Neutrophil (primary cell): ENCODE measurements around the gene ZNF324.
A peak's percentile ranks its signal among the peaks of the same experiment; 100 is the strongest.

ENCODE experiments used
- H3K27ac ChIP-seq: fragments of 200-600 bp; sonication (generic); 2 replicates; pipeline ENCODE4 v1.5.1; 2016; ENCODE audit warnings: mild to moderate bottlenecking, moderate library complexity
- H3K27me3 ChIP-seq: fragments of 200-600 bp; sonication (generic); 2 replicates; pipeline ENCODE4 v1.6.0; 2016; ENCODE audit warnings: mild to moderate bottlenecking
- H3K36me3 ChIP-seq: fragments of 200-600 bp; sonication (generic); 2 replicates; pipeline ENCODE4 v1.5.1; 2017
- H3K4me1 ChIP-seq, 2 experiments: fragments of 200-600 bp in 1 of 2; sonication (generic) in 1 of 2; 1 replicate in 1 of 2; 2 replicates in 1 of 2; pipeline versions ENCODE4 v1.5.1 to v1.6.1; 2013 to 2016; ENCODE audit warnings: low read depth in 1 of 2, low read length in 1 of 2, mild to moderate bottlenecking in 1 of 2, moderate library complexity in 1 of 2; ENCODE audit not compliant: control insufficient read depth in 1 of 2, insufficient read depth in 1 of 2
- H3K4me3 ChIP-seq, 2 experiments: fragments of 200-600 bp in 1 of 2; sonication (generic) in 1 of 2; 1 replicate in 1 of 2; 2 replicates in 1 of 2; pipeline ENCODE4 v1.5.1; 2013 to 2016; ENCODE audit warnings: low read depth in 1 of 2, low read length in 1 of 2, mild to moderate bottlenecking in 1 of 2, moderate library complexity in 1 of 2
- H3K9me3 ChIP-seq: fragments of 200-600 bp; sonication (generic); 2 replicates; pipeline ENCODE4 v1.5.1; 2016
- TF ChIP-seq, protein P1 (sequence below): fragments of 200-600 bp; sonication (generic); IDR thresholded peaks from 2 replicates; pipeline ENCODE4 v1.5.1; 2016; ENCODE audit warnings: antibody characterized with exemption

Gene ZNF324

DNA sequence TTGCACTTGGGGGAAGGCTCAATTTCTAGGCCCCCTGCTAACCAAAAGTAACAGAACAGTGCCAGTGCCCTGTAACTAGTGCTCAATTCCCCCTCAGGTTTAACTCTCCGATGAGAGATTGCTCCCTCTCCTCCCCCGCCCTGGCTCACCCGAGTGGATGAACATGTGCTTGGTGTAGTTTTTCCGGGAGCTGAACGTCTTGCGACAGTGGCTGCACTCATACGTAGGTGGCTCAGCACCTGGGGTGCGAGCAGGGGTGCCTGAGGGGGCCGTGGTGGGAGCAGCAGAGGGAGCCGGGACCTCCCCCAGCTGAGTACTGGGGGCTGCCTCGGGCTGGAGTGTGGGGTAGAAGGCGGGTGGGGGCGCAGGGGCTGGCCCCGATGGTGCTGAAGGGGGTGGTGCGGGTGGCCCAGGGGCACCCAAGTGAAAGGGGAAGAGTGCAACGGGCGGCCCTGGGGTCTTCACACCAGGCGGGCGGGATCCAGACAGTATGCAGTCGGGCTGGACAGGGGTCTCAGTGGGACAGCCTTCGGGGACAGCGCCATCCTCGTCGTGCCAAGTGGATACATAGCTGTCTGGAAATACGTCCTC lies 49.5 kb downstream of the ZNF324 start:
- Histone ChIP-seq H3K4me1 (peaks cover 35 to 46% of the 10 kb centered on the region in 2 experiments), H3K9me3 (no peaks in the 10 kb centered on the region), H3K36me3 (peaks cover 27% of the 10 kb centered on the region), H3K27me3 (no peaks in the 10 kb centered on the region), H3K4me3 (no peak overlapping the region), H3K27ac (no peak overlapping the region)
- TF ChIP-seq, protein P1, sequence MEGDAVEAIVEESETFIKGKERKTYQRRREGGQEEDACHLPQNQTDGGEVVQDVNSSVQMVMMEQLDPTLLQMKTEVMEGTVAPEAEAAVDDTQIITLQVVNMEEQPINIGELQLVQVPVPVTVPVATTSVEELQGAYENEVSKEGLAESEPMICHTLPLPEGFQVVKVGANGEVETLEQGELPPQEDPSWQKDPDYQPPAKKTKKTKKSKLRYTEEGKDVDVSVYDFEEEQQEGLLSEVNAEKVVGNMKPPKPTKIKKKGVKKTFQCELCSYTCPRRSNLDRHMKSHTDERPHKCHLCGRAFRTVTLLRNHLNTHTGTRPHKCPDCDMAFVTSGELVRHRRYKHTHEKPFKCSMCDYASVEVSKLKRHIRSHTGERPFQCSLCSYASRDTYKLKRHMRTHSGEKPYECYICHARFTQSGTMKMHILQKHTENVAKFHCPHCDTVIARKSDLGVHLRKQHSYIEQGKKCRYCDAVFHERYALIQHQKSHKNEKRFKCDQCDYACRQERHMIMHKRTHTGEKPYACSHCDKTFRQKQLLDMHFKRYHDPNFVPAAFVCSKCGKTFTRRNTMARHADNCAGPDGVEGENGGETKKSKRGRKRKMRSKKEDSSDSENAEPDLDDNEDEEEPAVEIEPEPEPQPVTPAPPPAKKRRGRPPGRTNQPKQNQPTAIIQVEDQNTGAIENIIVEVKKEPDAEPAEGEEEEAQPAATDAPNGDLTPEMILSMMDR, result no peak

DNA sequence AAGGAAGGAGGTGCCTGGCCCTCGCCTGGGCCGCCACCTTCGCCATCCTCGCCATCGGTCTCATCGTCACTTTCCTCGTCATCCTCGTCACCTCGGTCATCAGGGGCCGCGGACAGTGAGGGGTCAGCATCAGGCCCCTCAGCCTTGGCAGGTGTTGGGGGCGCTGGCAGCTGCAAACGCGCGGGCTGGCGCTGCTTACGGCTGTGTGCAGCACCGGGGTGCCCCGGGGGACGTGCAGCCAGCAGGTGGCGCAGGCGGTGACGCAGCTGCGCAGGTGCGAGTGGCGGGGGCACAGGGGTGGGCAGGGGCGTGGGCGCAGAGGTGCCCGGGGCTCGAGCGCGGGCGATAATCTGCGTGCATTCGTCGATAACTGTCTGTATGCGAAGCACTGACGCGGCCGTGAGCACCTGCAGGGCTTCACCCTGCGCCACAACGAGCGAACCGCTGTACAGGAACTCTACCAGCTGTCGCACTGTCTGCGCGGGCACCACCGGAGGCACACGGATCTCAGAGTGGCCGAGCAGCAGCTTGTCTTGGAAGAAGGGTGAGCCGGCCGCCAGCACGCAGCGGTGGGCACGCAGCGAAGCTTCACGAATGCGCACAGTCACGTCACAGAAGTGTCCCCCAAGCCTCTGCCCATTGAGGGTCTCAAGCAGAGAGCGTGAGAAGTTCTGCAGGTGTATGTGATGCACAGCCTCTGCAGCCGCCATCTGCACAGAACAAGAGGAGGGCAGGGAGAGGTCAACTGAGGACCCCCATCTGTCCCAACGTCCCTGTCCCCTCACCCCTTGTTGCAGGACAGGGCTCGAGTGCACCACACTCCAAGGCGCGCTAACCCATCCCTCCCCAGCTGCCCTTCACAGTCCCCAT lies 50.3 kb downstream of the ZNF324 start:
- Histone ChIP-seq H3K9me3 (no peaks in the 10 kb centered on the region), H3K4me3 (no peak overlapping the region), H3K36me3 (peaks cover 27% of the 10 kb centered on the region), H3K27me3 (no peaks in the 10 kb centered on the region), H3K27ac (no peak overlapping the region), H3K4me1 (peaks cover 35 to 46% of the 10 kb centered on the region in 2 experiments)
- TF ChIP-seq, protein P1, result no peak

DNA sequence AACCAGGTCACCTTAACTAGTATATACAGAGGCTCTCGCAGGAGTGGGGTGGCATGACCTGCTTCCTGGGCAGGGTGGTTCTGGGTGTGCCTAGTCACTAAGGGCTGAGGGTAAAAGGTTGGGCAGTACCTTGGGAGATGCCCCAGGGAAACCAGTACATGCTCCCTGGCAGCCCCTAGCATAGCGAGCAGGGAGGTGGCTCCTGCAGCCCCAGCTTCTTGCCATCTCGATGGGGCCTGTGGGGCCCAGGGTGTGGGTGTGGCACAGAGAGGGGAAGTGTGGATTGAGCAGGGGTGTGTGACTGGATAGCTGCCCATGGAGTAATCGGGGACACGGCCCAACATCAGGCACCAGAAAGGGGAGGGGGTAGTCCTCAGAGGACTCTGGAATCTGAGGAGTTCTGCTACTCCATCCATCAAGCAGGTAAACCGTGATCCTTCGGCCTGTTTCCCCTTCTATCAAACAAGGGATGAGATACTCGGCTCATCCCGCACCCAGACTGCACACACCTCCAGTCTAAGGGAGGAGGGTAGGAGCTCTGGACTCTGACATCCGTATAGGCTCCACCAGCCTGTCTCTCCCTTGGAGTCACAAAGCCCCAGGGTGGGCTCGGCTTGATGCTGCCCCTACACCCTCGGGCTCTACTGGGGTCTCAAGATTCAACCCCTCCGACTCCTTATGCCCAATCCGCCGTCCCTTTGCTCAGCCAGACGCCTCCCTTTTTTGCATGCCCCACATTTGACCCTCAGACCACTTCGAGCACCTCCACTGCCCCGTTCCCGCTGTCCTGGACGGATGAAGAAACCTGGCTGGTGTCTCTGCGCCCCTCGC lies 51.6 kb downstream of the ZNF324 start:
- H3K4me1 ChIP-seq, result peaks cover 35 to 45% of the 10 kb centered on the region in 2 experiments
- peaks cover 21% of the 10 kb centered on the region for H3K36me3 ChIP-seq
- no peaks in the 10 kb centered on the region for H3K9me3 ChIP-seq

DNA sequence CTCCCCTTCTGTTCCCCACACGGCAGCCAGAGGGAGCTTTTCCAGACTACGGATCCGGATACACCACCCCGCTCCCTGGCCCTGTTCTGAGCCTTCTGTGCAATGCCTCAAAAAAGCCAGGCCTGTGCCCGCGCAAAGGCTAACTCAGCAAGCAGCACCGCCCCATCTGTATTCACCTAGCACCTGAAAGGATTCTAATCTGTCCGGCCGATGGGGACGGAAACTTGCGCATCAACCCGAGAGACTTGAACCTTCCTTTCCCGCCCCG lies 52.1 kb downstream of the ZNF324 start:
- TF ChIP-seq, protein P1, result no peak
- Histone ChIP-seq H3K4me3 (peak overlapping the region; percentile 65 to 74), H3K4me1 (peaks cover 30 to 40% of the 10 kb centered on the region in 2 experiments), H3K27ac (peak overlapping the region; percentile 86), H3K27me3 (no peaks in the 10 kb centered on the region), H3K36me3 (peaks cover 20% of the 10 kb centered on the region), H3K9me3 (no peaks in the 10 kb centered on the region)

More for the DNA sequence above, 51.6 kb downstream of the ZNF324 start:
- Histone ChIP-seq H3K4me3 (peak overlapping the region; percentile 65 to 74), H3K27ac (peak overlapping the region; percentile 86), H3K27me3 (no peaks in the 10 kb centered on the region)
- TF ChIP-seq, protein P1, result no peak

DNA sequence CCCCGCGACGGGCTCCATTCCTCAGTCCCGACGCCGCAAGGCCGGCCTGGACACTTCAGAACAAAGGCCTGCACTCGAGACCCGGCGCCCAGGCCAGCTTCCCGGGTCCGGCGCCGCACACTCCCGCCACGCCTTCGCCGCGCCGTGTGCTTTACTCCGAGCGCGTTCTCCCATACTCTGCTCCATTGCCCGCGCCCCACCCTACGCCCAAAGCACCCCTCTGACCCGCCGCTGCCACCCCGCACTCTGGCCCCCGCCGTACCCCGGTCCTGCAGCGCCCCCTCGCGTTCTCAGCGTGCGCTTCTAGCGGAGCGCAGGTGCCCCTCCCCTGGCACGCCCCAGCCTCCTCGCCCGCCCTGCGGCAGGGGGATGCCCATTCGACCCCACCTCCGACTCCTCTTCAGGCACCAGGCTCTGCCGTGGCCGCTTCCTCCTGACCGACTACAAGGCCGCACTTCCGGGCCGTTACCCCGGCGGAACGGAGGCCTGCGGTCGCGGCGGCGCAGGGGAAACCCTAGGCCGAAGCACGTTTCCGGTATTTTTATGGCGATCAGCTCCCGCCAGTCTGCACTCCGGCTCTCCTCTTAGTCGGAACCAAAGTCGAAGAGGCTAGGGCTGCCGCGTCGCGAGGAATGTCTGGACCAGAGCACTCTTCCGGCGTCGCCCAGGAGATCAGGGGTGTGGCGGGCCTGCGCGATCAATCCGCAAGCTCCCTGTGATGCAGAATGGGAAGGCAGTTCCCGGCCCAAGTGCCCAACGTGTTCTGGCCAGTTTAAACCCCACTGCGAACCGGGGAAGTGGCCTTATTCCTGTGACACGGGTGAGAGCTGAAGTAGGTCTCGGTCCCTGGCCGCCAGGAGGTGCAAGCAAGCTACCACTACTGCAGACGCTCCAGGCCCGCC lies 52.7 kb downstream of the ZNF324 start, which contains the start of gene ZBTB45:
Gene ZBTB45 (minus strand): TSS at position 456 of the 902 bp plus-strand sequence. CDS start 2,137 bp downstream, outside the sequence.
- Histone ChIP-seq H3K36me3 (peaks cover 20% of the 10 kb centered on the region), H3K27me3 (no peaks in the 10 kb centered on the region), H3K9me3 (no peaks in the 10 kb centered on the region), H3K4me3 (peak within 1 kb of the TSS; percentile 65 to 74), H3K4me1 (peaks cover 25 to 34% of the 10 kb centered on the region in 2 experiments), H3K27ac (peak within 1 kb of the TSS; percentile 86)
- TF ChIP-seq, protein P1, result peak; percentile 88
